ENCODE measurements around the gene SLC12A1.

GRCh38 chr15:48345516-48345915 lies 139.4 kb downstream of the SLC12A1 start:
- TF ChIP-seq CTCF (IDR thresholded peaks at IDR 0.05) (no peak), POLR2A (IDR thresholded peaks at IDR 0.05) (no peak)
